Trophoblast cell (in vitro differentiated cells and primary cell): ENCODE measurements around the gene SPIRE1.
"Not testable (repeated sequence)": the region's sequence is repeated elsewhere in the genome, so short reads cannot be mapped to it uniquely, and the experiment has no call there.

Experiments used
- DNase-seq, 2 donors: peaks; one replicate each; pipeline ENCODE4 v3.0.0-alpha.2; 2016
- H2AFZ ChIP-seq: 2 replicates; pipeline ENCODE4 v1.6.1; 2013; ENCODE audit warnings: low read length, moderate library complexity, mild to moderate bottlenecking; ENCODE audit not compliant: insufficient read depth, poor library complexity
- H2AK5ac ChIP-seq: 2 replicates; pipeline ENCODE4 v1.6.1; 2013; ENCODE audit warnings: mild to moderate bottlenecking, low read length
- H2BK120ac ChIP-seq: 2 replicates; pipeline ENCODE4 v1.6.1; 2013; ENCODE audit warnings: low read length, mild to moderate bottlenecking, moderate library complexity; ENCODE audit not compliant: insufficient read depth, poor library complexity
- H2BK12ac ChIP-seq: 2 replicates; pipeline ENCODE4 v1.6.1; 2013; ENCODE audit warnings: mild to moderate bottlenecking, low read length, moderate library complexity
- H2BK5ac ChIP-seq: 2 replicates; pipeline ENCODE4 v1.6.1; 2013; ENCODE audit warnings: low read length, low read depth, moderate library complexity, mild to moderate bottlenecking; ENCODE audit not compliant: poor library complexity
- H3K14ac ChIP-seq: 2 replicates; pipeline ENCODE4 v1.6.1; 2013; ENCODE audit warnings: mild to moderate bottlenecking, low read length
- H3K18ac ChIP-seq: 2 replicates; pipeline ENCODE4 v1.6.1; 2013; ENCODE audit warnings: mild to moderate bottlenecking, low read length
- H3K23ac ChIP-seq: 2 replicates; pipeline ENCODE4 v1.6.1; 2013; ENCODE audit warnings: low read length
- H3K27ac ChIP-seq: 2 replicates; pipeline ENCODE4 v1.5.1; 2013; ENCODE audit warnings: low read depth, mild to moderate bottlenecking, inconsistent platforms, low read length, moderate library complexity
- H3K27me3 ChIP-seq: 2 replicates; pipeline ENCODE4 v1.6.1; 2013; ENCODE audit warnings: inconsistent platforms, mild to moderate bottlenecking, low read length, moderate library complexity; ENCODE audit not compliant: insufficient read depth
- H3K36me3 ChIP-seq, 2 experiments: 1 replicate in 1 of 2; 2 replicates in 1 of 2; pipeline ENCODE4 v1.6.1; 2013; ENCODE audit warnings: low read length in 2 of 2, mild to moderate bottlenecking in 2 of 2, moderate library complexity in 1 of 2; ENCODE audit not compliant: insufficient read depth in 2 of 2, control insufficient read depth in 1 of 2
- H3K4ac ChIP-seq: 2 replicates; pipeline ENCODE4 v1.6.1; 2013; ENCODE audit warnings: low read depth, mild to moderate bottlenecking, low read length, moderate library complexity
- H3K4me1 ChIP-seq, 2 experiments: 1 replicate in 1 of 2; 2 replicates in 1 of 2; pipeline ENCODE4 v1.6.1; 2013; ENCODE audit warnings: low read length in 2 of 2, mild to moderate bottlenecking in 2 of 2, moderate library complexity in 1 of 2; ENCODE audit not compliant: insufficient read depth in 2 of 2, control insufficient read depth in 1 of 2
- H3K4me2 ChIP-seq: 2 replicates; pipeline ENCODE4 v1.6.1; 2013; ENCODE audit warnings: inconsistent platforms, mild to moderate bottlenecking, low read length, moderate library complexity
- H3K4me3 ChIP-seq: 2 replicates; pipeline ENCODE4 v1.5.1; 2013; ENCODE audit warnings: mild to moderate bottlenecking, low read depth, low read length, inconsistent platforms
- H3K79me1 ChIP-seq: one replicate; pipeline ENCODE4 v1.6.1; 2013; ENCODE audit warnings: low read length
- H3K79me2 ChIP-seq: 2 replicates; pipeline ENCODE4 v1.6.1; 2013; ENCODE audit warnings: low read length, mild to moderate bottlenecking; ENCODE audit not compliant: control insufficient read depth, insufficient read depth, poor library complexity
- H3K9ac ChIP-seq: 2 replicates; pipeline ENCODE4 v1.6.1; 2013; ENCODE audit warnings: mild to moderate bottlenecking, low read length
- H3K9me3 ChIP-seq: 2 replicates; pipeline ENCODE4 v1.6.1; 2013; ENCODE audit warnings: low read depth, mild to moderate bottlenecking, control low read depth, inconsistent platforms, low read length; ENCODE audit not compliant: insufficient read depth
- H4K12ac ChIP-seq: 2 replicates; pipeline ENCODE4 v1.6.1; 2013; ENCODE audit warnings: low read depth, mild to moderate bottlenecking, low read length, moderate library complexity
- H4K8ac ChIP-seq: 2 replicates; pipeline ENCODE4 v1.6.1; 2013; ENCODE audit warnings: low read depth, mild to moderate bottlenecking, low read length, moderate library complexity
- H4K91ac ChIP-seq: one replicate; pipeline ENCODE4 v1.6.1; 2013; ENCODE audit warnings: low read depth, mild to moderate bottlenecking, low read length, moderate library complexity
- whole genome bisulfite sequencing: extraction: QIAGEN DNeasy Blood & Tissue Kit; methylation state at CpG from one replicate; pipeline ENCODE4 v1.1.7; 2013; ENCODE audit warnings: missing lambda C conversion rate; ENCODE audit not compliant: insufficient read length, insufficient coverage; ENCODE audit errors: extremely low coverage; 5-methylcytosine and 5-hydroxymethylcytosine counted together

The SPIRE1 gene

GRCh38 chr18:12492907-12493306 is 165.0 kb downstream of the SPIRE1 start:
- Histone ChIP-seq H3K4me1 (no peaks in the 10 kb centered on the region), H2BK5ac (no peak overlapping the region), H3K27ac (no peak overlapping the region), H3K18ac (no peak overlapping the region), H3K23ac (no peak overlapping the region), H3K4me2 (no peak overlapping the region), H2BK12ac (no peak overlapping the region), H3K4me3 (no peak overlapping the region), H2AFZ (no peak overlapping the region), H3K9me3 (peaks cover 2% of the 10 kb centered on the region), H3K79me2 (no peaks in the 10 kb centered on the region), H3K4ac (no peak overlapping the region), H2AK5ac (no peak overlapping the region), H3K9ac (no peak overlapping the region), H3K27me3 (no peaks in the 10 kb centered on the region), H3K79me1 (no peaks in the 10 kb centered on the region), H4K91ac (no peak overlapping the region), H4K12ac (no peak overlapping the region), H3K36me3 (no peaks in the 10 kb centered on the region), H2BK120ac (no peak overlapping the region), H4K8ac (no peak overlapping the region), H3K14ac (no peak overlapping the region)
- no peak for DNase-seq
- no CpG with 5 or more reads among the region's 5 CpGs for whole genome bisulfite sequencing

GRCh38 chr18:12491611-12492435 is 166.1 kb downstream of the SPIRE1 start:
- no peak overlapping the region for H2BK12ac ChIP-seq
- peaks cover 2% of the 10 kb centered on the region for H3K9me3 ChIP-seq
- no peaks in the 10 kb centered on the region for H3K79me2 ChIP-seq
- no peak overlapping the region for H3K14ac ChIP-seq
- H3K4me2 ChIP-seq: no peak overlapping the region
- no peak overlapping the region for H3K18ac ChIP-seq
- no peak overlapping the region for H2BK5ac ChIP-seq
- no peak overlapping the region for H4K91ac ChIP-seq
- H3K4me3 ChIP-seq: no peak overlapping the region
- H3K36me3 ChIP-seq: no peaks in the 10 kb centered on the region
- no peak overlapping the region for H2AFZ ChIP-seq
- H3K27me3 ChIP-seq: no peaks in the 10 kb centered on the region
- H2BK120ac ChIP-seq: no peak overlapping the region
- H4K12ac ChIP-seq: no peak overlapping the region
- H3K4me1 ChIP-seq: no peaks in the 10 kb centered on the region
- WGBS: no CpG with 5 or more reads among the region's 9 CpGs
- no peak overlapping the region for H3K4ac ChIP-seq
- H3K79me1 ChIP-seq: no peaks in the 10 kb centered on the region
- no peak overlapping the region for H4K8ac ChIP-seq
- no peak overlapping the region for H3K9ac ChIP-seq
- no peak for DNase-seq
- no peak overlapping the region for H2AK5ac ChIP-seq
- H3K27ac ChIP-seq: no peak overlapping the region
- no peak overlapping the region for H3K23ac ChIP-seq

GRCh38 chr18:12485479-12486105 is 172.3 kb downstream of the SPIRE1 start:
- no peak overlapping the region for H4K91ac ChIP-seq
- H2BK12ac ChIP-seq: no peak overlapping the region
- no peak overlapping the region for H3K27ac ChIP-seq
- H2BK120ac ChIP-seq: no peak overlapping the region
- H3K4me1 ChIP-seq: no peaks in the 10 kb centered on the region
- no peak overlapping the region for H2AK5ac ChIP-seq
- H2AFZ ChIP-seq: no peak overlapping the region
- H3K27me3 ChIP-seq: no peaks in the 10 kb centered on the region
- H4K8ac ChIP-seq: no peak overlapping the region
- H3K4ac ChIP-seq: no peak overlapping the region
- no peak for DNase-seq
- H3K4me2 ChIP-seq: no peak overlapping the region
- no peak overlapping the region for H3K23ac ChIP-seq
- no peaks in the 10 kb centered on the region for H3K79me2 ChIP-seq
- H2BK5ac ChIP-seq: no peak overlapping the region
- H3K36me3 ChIP-seq: peaks cover 0 to 2% of the 10 kb centered on the region in 2 experiments
- H3K9me3 ChIP-seq: no peaks in the 10 kb centered on the region
- H3K9ac ChIP-seq: no peak overlapping the region
- no peak overlapping the region for H4K12ac ChIP-seq
- no peak overlapping the region for H3K18ac ChIP-seq
- no peaks in the 10 kb centered on the region for H3K79me1 ChIP-seq
- whole genome bisulfite sequencing: no CpG with 5 or more reads among the region's 5 CpGs
- H3K14ac ChIP-seq: no peak overlapping the region
- no peak overlapping the region for H3K4me3 ChIP-seq

- H3K9me3 ChIP-seq, H2AFZ ChIP-seq, H4K91ac ChIP-seq, H2BK12ac ChIP-seq, H3K4ac ChIP-seq, H3K36me3 ChIP-seq, H2BK5ac ChIP-seq, H3K4me1 ChIP-seq, H3K14ac ChIP-seq, H3K4me2 ChIP-seq, H3K79me2 ChIP-seq, H2BK120ac ChIP-seq, H3K4me3 ChIP-seq, H3K23ac ChIP-seq, H3K18ac ChIP-seq, H4K12ac ChIP-seq, H4K8ac ChIP-seq, H2AK5ac ChIP-seq, H3K27ac ChIP-seq, H3K9ac ChIP-seq, H3K27me3 ChIP-seq, DNase-seq, H3K79me1 ChIP-seq: not testable (repeated sequence)
- no CpG with 5 or more reads among the region's 10 CpGs for WGBS
Measured at GRCh38 chr18:12481915-12482314, 176.0 kb downstream of the SPIRE1 start.
